ENCODE data around the gene TATDN3. TPM values are rescaled to one million over a fixed set of nuclear protein-coding genes. Genes with fewer than 3 reads are reported as not detected.

TATDN3 gene
- total and polyA plus RNA-seq, 2 of the 8 experiments (the other 6 are each of a cell fraction or from before 2014, with no cell fraction given): 6.9 to 19.4 TPM

DNA sequence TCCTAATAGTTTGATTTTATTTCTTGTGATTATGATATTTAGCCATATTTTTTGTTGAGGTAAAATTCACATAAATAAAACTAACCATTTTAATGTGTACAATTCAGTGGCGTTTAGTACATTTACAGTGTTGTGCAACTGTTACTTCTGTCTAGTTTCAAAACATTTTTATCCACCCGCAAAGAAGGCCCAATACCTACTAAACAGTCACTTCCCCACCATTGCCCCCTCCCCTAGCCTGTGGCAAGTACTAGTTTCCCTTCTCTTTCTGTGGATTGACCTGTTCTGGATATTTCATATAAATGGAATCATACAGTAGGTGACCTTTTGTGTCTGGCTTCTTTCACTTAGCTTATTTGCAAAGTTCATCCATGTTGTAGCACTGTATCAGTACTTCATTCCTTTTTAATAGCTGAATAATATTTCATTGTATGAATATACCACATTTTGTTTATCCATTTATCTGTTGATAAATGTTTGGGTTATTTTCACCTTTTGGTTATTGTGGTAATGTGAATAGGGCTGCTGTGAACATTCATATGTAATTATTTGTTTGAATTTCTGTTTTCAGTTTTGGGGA is 70.5 kb downstream of the TATDN3 start:
- no peak overlapping the region for H4K5ac ChIP-seq (ENCODE audit: insufficient read length, low read depth, low read length)
- FAIRE-seq (no peak), DNase-seq (ENCODE audit: low read depth in 1 of 2, low spot score in 2 of 2) (no peak)
- no peak overlapping the region for H2AK5ac ChIP-seq (ENCODE audit: low read depth, low read length)
- no peak overlapping the region for H4K91ac ChIP-seq (replicated peaks; ENCODE audit: insufficient read length, low read length)
- H2AFZ ChIP-seq (ENCODE audit: low read length): no peak overlapping the region
- peaks cover 5 to 56% (median 23%) of the 10 kb centered on the region in 4 experiments; a peak in 6 of 8 replicates for H3K36me3 ChIP-seq (ENCODE audit: control insufficient read depth in 2 of 4, insufficient read depth in 4 of 4, low read length in 3 of 4)
- H3K14ac ChIP-seq (ENCODE audit: insufficient read length): no peak overlapping the region
- H4K8ac ChIP-seq (ENCODE audit: extremely low read depth, insufficient read depth, low read length): no peak overlapping the region
- H3K56ac ChIP-seq (replicated peaks; ENCODE audit: insufficient read length, low read depth, low read length): no peak overlapping the region
- peaks cover 0 to under 1% (median 0%) of the 10 kb centered on the region in 4 experiments; a peak in 4 of 7 replicates for H3K4me1 ChIP-seq (replicated peaks in 1 of 4; ENCODE audit: control insufficient read depth in 3 of 4, insufficient read depth in 4 of 4, low read length in 3 of 4)
- H3K4me3 ChIP-seq (ENCODE audit: extremely low read depth in 1 of 4, insufficient read depth in 2 of 4, low read depth in 3 of 4, low read length in 4 of 4): peak overlapping the region; percentile 23 to 57 (median 31); a peak in 7 of 8 replicates
- H3K9me3 ChIP-seq (ENCODE audit: insufficient read depth in 2 of 2, low read depth in 1 of 2, low read length in 1 of 2): no peaks in the 10 kb centered on the region
- H3K18ac ChIP-seq (ENCODE audit: extremely low read depth, low read length): no peak overlapping the region
- no peak overlapping the region for H2BK15ac ChIP-seq (ENCODE audit: low read length)
- H3K79me1 ChIP-seq (ENCODE audit: low read depth, low read length): peaks cover 9% of the 10 kb centered on the region; the same call in 1 of the 2 replicates
- H2BK12ac ChIP-seq (ENCODE audit: low read depth, low read length): no peak overlapping the region
- H4K20me1 ChIP-seq (replicated peaks in 1 of 2; ENCODE audit: control insufficient read depth in 1 of 2, insufficient read depth in 2 of 2, low read length in 2 of 2): peaks cover 8 to 25% of the 10 kb centered on the region in 2 experiments
- no peak overlapping the region for H3K23ac ChIP-seq (ENCODE audit: insufficient read length)
- no peak overlapping the region for H2BK120ac ChIP-seq (replicated peaks; ENCODE audit: low read depth, low read length)
- TF ChIP-seq YY1 (IDR thresholded peaks at IDR 0.05; ENCODE audit: low read depth, low read length) (no peak), EZH2 (IDR thresholded peaks at IDR 0.05; ENCODE audit: low read depth, low read length, severe bottlenecking) (no peak), MAFK (IDR thresholded peaks at IDR 0.05; ENCODE audit: low read depth, low read length) (no peak), ASH2L (IDR thresholded peaks at IDR 0.05; ENCODE audit: low read length) (no peak), NRF1 (IDR thresholded peaks at IDR 0.05; ENCODE audit: low read depth, low read length) (no peak), RNF2 (IDR thresholded peaks at IDR 0.05; ENCODE audit: borderline replicate concordance, low read depth, low read length, missing control alignments, poor library complexity, severe bottlenecking) (no peak)
- TF ChIP-seq, protein P1, sequence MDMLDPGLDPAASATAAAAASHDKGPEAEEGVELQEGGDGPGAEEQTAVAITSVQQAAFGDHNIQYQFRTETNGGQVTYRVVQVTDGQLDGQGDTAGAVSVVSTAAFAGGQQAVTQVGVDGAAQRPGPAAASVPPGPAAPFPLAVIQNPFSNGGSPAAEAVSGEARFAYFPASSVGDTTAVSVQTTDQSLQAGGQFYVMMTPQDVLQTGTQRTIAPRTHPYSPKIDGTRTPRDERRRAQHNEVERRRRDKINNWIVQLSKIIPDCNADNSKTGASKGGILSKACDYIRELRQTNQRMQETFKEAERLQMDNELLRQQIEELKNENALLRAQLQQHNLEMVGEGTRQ (IDR thresholded peaks at IDR 0.05; ENCODE audit: low read length): no peak
- POLR2A ChIA-PET (ENCODE audit: partially characterized antibody): interaction anchor here (0.5 to 8.1 kb wide), 13 partner anchors 8 to 818 kb away, joined by 3 to 67 read pairs (median 3); partner anchors contain the start of gene ATF3
- H3K27ac ChIP-seq (ENCODE audit: low read depth, low read length): no peak overlapping the region
- CTCF ChIA-PET (ENCODE audit: partially characterized antibody): interaction anchor here (0.9 to 1.6 kb wide), 6 partner anchors 9 to 133 kb away, joined by 3 to 4 read pairs (median 3); no protein-coding TSS in a partner anchor
- H3K79me2 ChIP-seq (ENCODE audit: control insufficient read depth in 1 of 2, insufficient read depth in 2 of 2, low read length in 2 of 2): peaks cover 37 to 85% of the 10 kb centered on the region in 2 experiments
- H3K4ac ChIP-seq (replicated peaks; ENCODE audit: insufficient read length, low read depth, low read length): no peak overlapping the region
- WGBS, 2 experiments (ENCODE audit: extremely low coverage in 1 of 2, insufficient coverage in 1 of 2, insufficient read length in 1 of 2, insufficient replicate concordance in 2 of 2, low coverage in 1 of 2, low lambda C conversion rate in 2 of 2, missing lambda C conversion rate in 1 of 2): 87% methylated on average over 2 of the region's 2 CpGs; no CpG with 5 or more reads in 1 of the 2 experiments
- H3K9ac ChIP-seq (replicated peaks in 1 of 4; ENCODE audit: extremely low read depth in 1 of 4, low read depth in 3 of 4, low read length in 3 of 4): no peak overlapping the region
- no peaks in the 10 kb centered on the region for H3K27me3 ChIP-seq (replicated peaks in 1 of 4; ENCODE audit: control insufficient read depth in 3 of 4, extremely low read depth in 1 of 4, insufficient read depth in 3 of 4, low read length in 3 of 4)
- no peak overlapping the region for H2BK20ac ChIP-seq (ENCODE audit: low read length)
- peaks cover 2% of the 10 kb centered on the region; the same call in 1 of the 2 replicates for H3K23me2 ChIP-seq (ENCODE audit: low read depth, low read length)
- H2BK5ac ChIP-seq (ENCODE audit: low read depth, low read length): no peak overlapping the region
- H3K4me2 ChIP-seq (ENCODE audit: insufficient read depth in 1 of 2, low read depth in 2 of 2, low read length in 2 of 2): peak overlapping the region; percentile 64 to 71
